Central memory CD8-positive, alpha-beta T cell (primary cell): ENCODE results near the gene MYO18A.

Experiments used
- ATAC-seq: fragments of 150-1000 bp; cut with Tn5 transposase; replicated peaks from 2 replicates; pipeline ENCODE4 v1.10.0; 2022; ENCODE audit warnings: mild to moderate bottlenecking, moderate FRiP score, moderate number of reproducible peaks; ENCODE audit not compliant: poor library complexity, severe bottlenecking; ENCODE audit errors: extremely low read depth
- DNase-seq, 2 donors: peaks; one replicate each; pipeline ENCODE4 v3.0.0; 2021; ENCODE audit warnings: low spot score in 2 of 2
- H3K27ac Mint-ChIP-seq: one replicate; pipeline ENCODE4 v1.8.0; 2022; ENCODE audit warnings: low read depth, mild to moderate bottlenecking, moderate library complexity, mixed read lengths
- H3K27me3 Mint-ChIP-seq: one replicate; pipeline ENCODE4 v1.8.0; 2022; ENCODE audit warnings: mixed read lengths
- H3K36me3 Mint-ChIP-seq: one replicate; pipeline ENCODE4 v1.8.0; 2022; ENCODE audit warnings: mild to moderate bottlenecking, moderate library complexity, mixed read lengths; ENCODE audit not compliant: insufficient read depth
- H3K4me1 Mint-ChIP-seq: one replicate; pipeline ENCODE4 v1.8.0; 2022; ENCODE audit warnings: mixed read lengths
- H3K4me3 Mint-ChIP-seq: one replicate; pipeline ENCODE4 v1.8.0; 2022; ENCODE audit warnings: mild to moderate bottlenecking, moderate library complexity, mixed read lengths
- H3K9me3 Mint-ChIP-seq: one replicate; pipeline ENCODE4 v1.8.0; 2022; ENCODE audit warnings: mixed read lengths

The MYO18A gene

DNA sequence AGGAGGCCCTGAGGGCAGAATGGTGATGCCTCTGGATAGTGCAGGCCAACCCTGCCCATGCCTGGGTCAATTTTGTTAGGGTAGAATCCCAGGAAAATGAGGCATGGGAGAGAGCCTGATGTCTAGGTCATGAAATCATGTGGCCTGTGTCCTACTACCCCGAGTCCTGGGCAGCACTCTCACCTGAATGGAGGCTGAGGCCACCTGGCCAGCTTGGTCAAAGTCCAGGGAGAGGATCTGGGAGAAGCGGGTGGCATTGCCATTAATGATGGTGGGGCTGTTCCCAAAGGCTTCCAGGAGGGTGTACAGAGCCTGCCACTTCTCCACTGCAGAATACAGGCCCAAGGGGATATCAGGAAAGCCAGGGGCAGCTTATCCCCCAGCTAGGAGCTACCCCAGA, 59.8 kb downstream of the MYO18A start:
- no peak overlapping the region for H3K4me3 Mint-ChIP-seq
- H3K36me3 Mint-ChIP-seq, result peaks cover 22% of the 10 kb centered on the region

DNA sequence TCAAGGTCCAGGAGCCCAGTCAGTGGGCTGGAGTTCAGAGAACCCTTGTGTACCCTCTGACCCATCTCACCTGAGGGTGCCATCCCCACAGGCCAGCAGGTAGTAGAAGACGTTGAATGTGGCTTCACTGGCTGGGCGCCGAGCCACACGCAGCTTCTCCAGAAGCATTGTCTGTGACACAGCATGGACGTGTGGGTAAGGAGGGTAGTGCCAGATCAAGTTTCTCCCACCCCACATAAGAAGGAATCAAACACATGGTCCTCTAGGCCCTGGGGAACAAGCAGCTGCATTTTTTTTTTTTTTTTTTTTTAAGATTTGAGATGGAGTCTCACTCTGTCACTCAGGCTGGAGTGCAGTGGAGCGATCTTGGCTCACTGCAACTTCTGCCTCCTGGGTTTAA, 60.9 kb downstream of the MYO18A start:
- no peak overlapping the region for H3K27ac Mint-ChIP-seq
- H3K4me3 Mint-ChIP-seq, result no peak overlapping the region

More for the DNA sequence above, 59.8 kb downstream of the MYO18A start:
- ATAC-seq (no peak), DNase-seq (no peak)
- H3K27ac Mint-ChIP-seq, result no peak overlapping the region
- H3K4me1 Mint-ChIP-seq, result peaks cover 19% of the 10 kb centered on the region
- no peaks in the 10 kb centered on the region for H3K9me3 Mint-ChIP-seq
- no peaks in the 10 kb centered on the region for H3K27me3 Mint-ChIP-seq

DNA sequence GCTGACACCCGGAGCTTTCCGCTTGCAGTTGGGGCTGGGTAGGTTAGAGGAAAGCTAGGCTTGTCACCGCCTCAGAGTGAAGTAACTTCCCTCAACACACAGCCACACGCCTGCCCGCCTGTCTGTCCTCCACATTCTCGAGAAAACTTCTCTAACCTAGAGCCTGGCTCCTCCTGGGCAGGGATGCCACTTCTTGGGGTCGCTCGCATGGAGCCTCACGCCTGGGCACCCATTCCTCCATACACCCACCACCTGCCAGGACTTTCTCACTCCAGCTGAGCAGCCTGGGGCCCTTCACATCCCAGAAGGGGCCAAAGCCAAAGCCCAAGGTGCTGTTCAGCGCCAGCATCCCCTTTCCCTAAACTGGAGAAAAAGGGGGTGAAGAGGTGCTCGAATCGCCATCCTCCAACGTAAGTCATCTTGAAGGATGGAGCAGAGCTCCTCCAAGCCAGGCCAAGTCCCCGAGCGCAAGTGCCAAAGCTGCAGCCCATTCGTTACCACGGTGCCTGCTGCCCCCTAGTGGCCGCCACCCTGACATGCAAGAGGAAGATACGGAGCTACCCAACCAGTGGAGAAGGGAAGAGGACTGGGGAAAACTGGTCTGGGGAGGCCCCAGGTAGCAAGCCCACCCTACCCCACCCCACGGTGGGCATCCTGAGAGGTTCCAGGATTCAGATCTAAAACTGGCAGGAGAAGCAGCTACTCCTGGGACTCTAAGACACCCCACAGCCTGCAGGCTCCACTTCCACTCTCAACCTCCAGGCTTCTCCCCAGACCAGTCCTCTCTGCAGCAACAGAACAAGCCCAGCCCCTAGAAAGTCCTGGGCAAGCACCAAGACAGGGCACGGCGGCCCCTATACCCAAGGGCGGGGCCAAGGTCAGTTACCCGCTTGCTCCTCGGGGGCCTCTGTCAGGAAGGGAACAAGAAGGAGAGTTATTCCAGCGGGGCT, 63.1 kb downstream of the MYO18A start:
- Mint-ChIP-seq H3K4me1 (peaks cover 10% of the 10 kb centered on the region), H3K9me3 (no peaks in the 10 kb centered on the region), H3K27me3 (no peaks in the 10 kb centered on the region), H3K4me3 (no peak overlapping the region), H3K36me3 (peaks cover 27% of the 10 kb centered on the region), H3K27ac (peak overlapping the region; percentile 61)
- DNase-seq (peak; percentile 71 to 72), ATAC-seq (peak; percentile 75)

More for the DNA sequence above, 60.9 kb downstream of the MYO18A start:
- Mint-ChIP-seq H3K36me3 (peaks cover 27% of the 10 kb centered on the region), H3K9me3 (no peaks in the 10 kb centered on the region), H3K4me1 (peaks cover 13% of the 10 kb centered on the region), H3K27me3 (no peaks in the 10 kb centered on the region)
- ATAC-seq (no peak), DNase-seq (no peak)

DNA sequence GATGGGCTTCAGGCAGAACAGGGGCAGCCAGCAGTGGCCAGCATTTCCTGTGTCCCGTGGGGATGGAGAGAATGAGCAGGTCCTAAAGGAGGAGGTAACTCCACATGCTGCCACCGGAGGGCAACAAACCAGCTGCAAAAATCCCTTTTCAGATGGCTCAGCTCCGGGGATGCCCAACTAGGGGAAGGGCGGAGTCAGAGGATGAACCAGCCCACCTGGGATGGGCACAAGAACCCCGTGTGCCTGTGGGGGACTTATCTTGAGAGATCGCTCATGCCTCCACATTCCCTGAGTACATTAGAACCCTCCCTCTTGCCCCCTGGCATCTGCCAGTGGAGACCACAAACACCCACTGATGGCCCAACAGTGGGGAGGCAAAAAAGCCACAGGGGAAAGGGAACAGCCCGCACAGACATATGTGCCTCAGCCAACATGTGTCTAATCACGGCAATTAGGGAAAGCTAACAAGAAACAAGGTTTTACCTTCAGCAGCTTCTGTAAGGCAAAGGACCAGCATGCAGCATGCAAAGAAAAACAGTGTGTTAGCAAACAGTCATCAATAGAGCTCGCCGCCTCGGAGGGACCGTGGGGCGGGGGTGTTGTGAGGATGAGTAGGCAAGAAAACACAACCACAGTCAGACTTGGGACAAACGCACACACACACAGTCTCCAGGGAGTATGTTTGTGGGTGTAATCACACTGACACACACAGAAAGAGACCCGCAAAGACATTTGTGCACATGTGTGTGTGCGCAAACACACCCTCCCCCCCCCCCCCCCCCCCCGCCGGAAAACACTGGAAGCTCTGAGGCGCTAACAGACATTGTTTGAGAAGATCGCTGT, 64.0 kb downstream of the MYO18A start:
- peak overlapping the region; percentile 61 for H3K27ac Mint-ChIP-seq
- H3K36me3 Mint-ChIP-seq, result peaks cover 29% of the 10 kb centered on the region
- H3K9me3 Mint-ChIP-seq, result no peaks in the 10 kb centered on the region
- no peak overlapping the region for H3K4me3 Mint-ChIP-seq
- DNase-seq (no peak), ATAC-seq (no peak)
- peaks cover 7% of the 10 kb centered on the region for H3K4me1 Mint-ChIP-seq
- no peaks in the 10 kb centered on the region for H3K27me3 Mint-ChIP-seq

DNA sequence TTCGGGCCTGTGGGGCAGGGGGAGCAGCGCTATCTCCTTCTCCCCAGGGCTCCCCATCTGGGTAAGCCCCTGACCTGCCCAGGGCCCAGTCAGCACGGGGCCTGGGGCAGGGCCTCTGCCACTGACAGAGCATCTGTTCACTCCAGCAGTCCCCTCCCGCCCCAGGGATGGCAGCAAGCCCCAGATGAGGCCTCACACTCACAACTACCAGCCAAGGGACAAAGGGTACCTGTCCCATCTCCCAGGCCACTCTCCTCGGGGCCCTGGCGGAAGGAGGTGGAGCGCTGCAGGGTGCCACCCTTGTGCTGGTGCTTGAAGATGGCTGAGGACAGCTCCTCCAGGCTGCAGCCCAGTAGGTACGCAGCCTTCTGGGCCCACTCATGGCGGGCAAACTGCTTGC, 64.8 kb downstream of the MYO18A start:
- no peak overlapping the region for H3K27ac Mint-ChIP-seq
- ATAC-seq (no peak), DNase-seq (no peak)
- H3K9me3 Mint-ChIP-seq, result no peaks in the 10 kb centered on the region
- H3K4me3 Mint-ChIP-seq, result no peak overlapping the region
- H3K27me3 Mint-ChIP-seq, result no peaks in the 10 kb centered on the region
- peaks cover 30% of the 10 kb centered on the region for H3K36me3 Mint-ChIP-seq
- peaks cover 7% of the 10 kb centered on the region for H3K4me1 Mint-ChIP-seq

DNA sequence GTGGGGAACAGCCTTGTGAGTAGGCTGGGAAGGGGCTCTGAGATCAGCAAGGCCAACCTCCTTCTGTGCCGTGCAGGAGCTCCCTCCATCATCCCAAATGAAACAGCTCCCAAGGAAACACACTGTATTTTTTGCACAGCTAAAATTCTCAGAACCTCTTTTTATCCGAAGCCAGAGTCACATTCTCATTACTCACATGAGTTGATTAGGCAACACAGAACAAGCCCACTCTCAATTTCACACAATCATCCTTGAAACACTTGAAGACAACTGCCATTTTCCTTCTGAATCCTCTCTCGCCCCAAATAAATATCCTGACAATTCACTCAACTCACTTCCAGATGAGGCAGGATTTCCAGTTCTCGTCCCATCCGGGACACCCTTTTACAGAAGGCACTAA, 66.1 kb downstream of the MYO18A start:
- H3K27me3 Mint-ChIP-seq, result no peaks in the 10 kb centered on the region
- peaks cover 7% of the 10 kb centered on the region for H3K4me1 Mint-ChIP-seq
- ATAC-seq (no peak), DNase-seq (no peak)
- no peaks in the 10 kb centered on the region for H3K9me3 Mint-ChIP-seq
- H3K27ac Mint-ChIP-seq, result no peak overlapping the region
- no peak overlapping the region for H3K4me3 Mint-ChIP-seq
- H3K36me3 Mint-ChIP-seq, result peaks cover 31% of the 10 kb centered on the region

DNA sequence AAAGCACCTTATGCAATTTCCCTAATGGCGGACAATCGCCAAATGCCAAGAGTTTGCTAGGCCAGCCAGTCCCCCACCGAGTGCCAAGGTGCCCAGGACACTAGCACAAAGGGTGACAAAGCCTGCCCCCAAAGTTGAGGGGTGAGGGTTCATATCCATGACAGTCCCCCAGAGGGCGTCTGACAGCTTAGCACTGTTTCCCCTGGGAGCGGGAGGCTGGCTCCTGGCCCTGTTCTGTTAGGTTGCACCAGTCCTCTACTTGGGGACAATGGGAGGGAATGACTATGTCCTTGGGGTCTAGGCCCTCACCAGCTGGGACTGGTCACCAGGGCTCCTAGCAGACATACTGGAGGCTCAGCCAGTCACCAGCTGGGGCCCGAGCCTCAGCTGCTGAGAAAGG, 66.9 kb downstream of the MYO18A start:
- Mint-ChIP-seq H3K27me3 (no peaks in the 10 kb centered on the region), H3K27ac (no peak overlapping the region), H3K9me3 (no peaks in the 10 kb centered on the region), H3K4me3 (no peak overlapping the region), H3K4me1 (peaks cover 7% of the 10 kb centered on the region), H3K36me3 (peaks cover 30% of the 10 kb centered on the region)
- no peak for ATAC-seq
- no peak for DNase-seq

DNA sequence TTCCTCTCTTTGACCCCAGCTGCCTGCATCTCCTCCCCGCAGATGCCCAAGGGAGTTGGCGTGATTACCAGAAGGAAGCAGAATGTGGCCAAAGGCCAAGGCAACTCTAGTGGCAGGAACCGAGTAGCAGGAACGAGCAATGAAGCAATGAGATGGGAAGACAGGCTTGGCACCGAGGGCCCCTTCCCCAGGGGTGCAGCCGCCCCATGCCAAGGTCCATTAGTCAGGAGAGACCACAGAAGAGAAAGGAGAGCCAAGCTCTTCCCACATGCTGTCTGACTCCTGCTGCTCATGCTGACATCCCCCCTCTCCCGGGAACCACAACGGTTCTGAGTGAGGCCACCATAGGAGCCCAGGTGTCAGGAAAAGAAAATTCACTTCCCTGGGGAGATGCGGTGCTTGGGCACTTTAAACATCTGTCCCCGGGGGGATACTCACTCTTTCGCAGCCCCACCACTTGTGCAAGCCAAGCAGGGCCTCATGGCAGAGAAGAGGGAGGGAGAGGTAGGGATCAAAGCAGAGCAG, 67.4 kb downstream of the MYO18A start:
- H3K27ac Mint-ChIP-seq, result no peak overlapping the region
- H3K36me3 Mint-ChIP-seq, result peaks cover 33% of the 10 kb centered on the region
- DNase-seq, result no peak
- H3K4me1 Mint-ChIP-seq, result peaks cover 7% of the 10 kb centered on the region
- H3K9me3 Mint-ChIP-seq, result no peaks in the 10 kb centered on the region
- H3K27me3 Mint-ChIP-seq, result no peaks in the 10 kb centered on the region
- no peak for ATAC-seq
- H3K4me3 Mint-ChIP-seq, result no peak overlapping the region

DNA sequence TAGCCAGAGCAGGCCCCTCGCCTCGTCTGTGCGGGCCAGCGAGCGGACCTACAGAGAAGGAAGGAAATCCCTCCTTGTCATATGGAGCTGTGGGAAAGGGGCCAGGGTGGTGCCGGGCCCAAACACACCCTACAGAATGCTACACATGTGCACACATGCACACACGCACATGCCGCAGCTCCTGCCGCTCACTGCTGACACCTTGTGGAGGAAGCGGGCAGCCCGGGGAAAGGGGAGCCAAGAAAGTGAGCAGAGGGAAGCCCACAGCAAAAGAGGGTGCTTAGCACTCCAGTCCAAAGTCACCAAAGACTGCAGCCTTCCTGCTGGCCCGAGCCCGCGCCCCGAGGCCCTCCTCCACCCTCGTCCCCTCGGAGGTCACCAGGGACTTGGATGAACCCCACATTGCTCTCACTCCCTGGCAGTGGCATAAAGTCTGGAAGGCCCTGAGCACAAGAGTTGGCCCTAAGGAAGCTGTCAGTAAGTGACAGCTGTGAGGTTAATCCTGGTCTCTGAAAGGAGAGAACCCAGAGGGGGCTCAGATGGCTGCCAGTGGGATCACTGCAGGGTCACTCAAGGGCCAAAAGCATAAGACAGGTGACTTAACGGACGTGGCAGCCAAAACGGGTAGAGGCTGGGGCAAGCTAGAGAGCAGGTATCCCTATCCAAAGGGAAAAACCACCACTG, 68.2 kb downstream of the MYO18A start:
- H3K4me1 Mint-ChIP-seq, result peaks cover 3% of the 10 kb centered on the region
- ATAC-seq, result no peak
- peaks cover 32% of the 10 kb centered on the region for H3K36me3 Mint-ChIP-seq
- peak; percentile 50 to 53 for DNase-seq
- no peaks in the 10 kb centered on the region for H3K9me3 Mint-ChIP-seq
- H3K4me3 Mint-ChIP-seq, result no peak overlapping the region
- no peaks in the 10 kb centered on the region for H3K27me3 Mint-ChIP-seq
- H3K27ac Mint-ChIP-seq, result no peak overlapping the region

DNA sequence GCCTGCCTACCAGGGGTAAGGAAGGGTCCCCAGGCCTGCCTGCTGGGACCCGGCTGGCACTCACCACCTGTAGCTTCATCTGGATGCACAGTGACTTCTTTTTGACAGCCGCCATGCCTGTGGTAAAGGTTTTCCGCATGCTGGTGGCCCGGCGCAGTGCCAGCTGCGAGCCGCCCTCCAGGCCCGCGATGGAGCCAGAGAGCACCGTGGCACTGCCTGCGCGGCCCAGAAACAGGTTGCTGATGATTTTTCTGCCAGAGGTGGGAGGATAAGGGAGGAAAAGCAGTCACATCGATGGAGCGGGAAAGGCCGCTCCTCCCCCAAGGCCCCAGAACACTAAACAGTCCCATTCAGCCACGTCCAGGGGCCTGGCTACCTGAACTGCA, 69.8 kb downstream of the MYO18A start:
- ATAC-seq, result no peak
- H3K27ac Mint-ChIP-seq, result no peak overlapping the region
- H3K4me3 Mint-ChIP-seq, result no peak overlapping the region
- no peak for DNase-seq
- H3K36me3 Mint-ChIP-seq, result peaks cover 41% of the 10 kb centered on the region
- no peaks in the 10 kb centered on the region for H3K9me3 Mint-ChIP-seq
- peaks cover 6% of the 10 kb centered on the region for H3K4me1 Mint-ChIP-seq
- H3K27me3 Mint-ChIP-seq, result no peaks in the 10 kb centered on the region

DNA sequence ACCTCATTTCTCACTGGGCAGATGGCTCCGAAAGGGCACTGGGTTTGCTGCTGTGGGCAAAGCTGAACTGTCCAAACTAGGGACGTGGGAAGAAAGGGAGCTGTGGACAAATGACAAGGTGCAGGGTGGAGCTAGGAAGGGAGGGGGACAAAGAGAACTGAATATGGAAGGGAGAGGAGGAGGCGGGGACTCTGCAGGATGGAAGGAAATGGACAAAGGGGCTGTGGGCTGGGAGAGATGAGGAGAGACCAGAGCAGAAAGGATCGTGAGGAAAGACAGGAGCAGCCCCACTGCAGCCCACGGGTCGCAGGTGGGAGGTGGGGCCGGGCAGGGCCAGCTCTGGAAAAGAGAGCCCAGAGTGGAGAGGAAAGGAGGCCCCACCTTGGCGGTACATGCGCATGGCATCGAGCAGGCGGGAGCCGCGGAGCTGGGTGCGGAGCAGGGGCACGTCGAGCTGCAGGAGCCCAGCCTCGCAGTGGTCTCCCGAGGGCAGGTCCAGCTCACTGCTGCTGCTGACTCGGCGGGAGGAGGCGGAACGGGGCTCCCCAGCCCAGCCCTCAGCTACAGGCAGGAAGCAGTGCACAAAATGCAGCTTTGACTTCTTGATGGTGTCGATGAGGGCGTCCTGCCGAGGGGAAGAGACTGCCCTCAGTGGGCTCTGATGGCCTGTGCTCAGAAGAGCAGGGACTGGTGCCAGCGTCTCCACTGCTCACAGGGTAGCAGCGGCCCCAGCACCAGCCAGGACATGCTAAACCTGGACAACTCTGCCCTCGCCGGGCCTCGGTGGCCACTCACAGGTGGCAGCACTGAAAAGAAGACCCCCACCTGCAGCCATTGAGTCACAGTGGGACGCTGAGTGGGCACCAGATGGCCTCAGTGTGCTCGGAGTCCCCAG, 70.5 kb downstream of the MYO18A start:
- ATAC-seq (no peak), DNase-seq (no peak)
- peaks cover 10% of the 10 kb centered on the region for H3K4me1 Mint-ChIP-seq
- H3K4me3 Mint-ChIP-seq, result no peak overlapping the region
- peaks cover 40% of the 10 kb centered on the region for H3K36me3 Mint-ChIP-seq
- no peak overlapping the region for H3K27ac Mint-ChIP-seq
- H3K9me3 Mint-ChIP-seq, result no peaks in the 10 kb centered on the region
- no peaks in the 10 kb centered on the region for H3K27me3 Mint-ChIP-seq
